H9 (cell line): ENCODE measurements around the gene PSPC1. TPM values are rescaled to one million over a fixed set of nuclear protein-coding genes. Genes with fewer than 3 reads are reported as not detected.

Source experiments
- DNase-seq: peaks from one replicate; pipeline ENCODE4 v3.0.0-alpha.2; 2017
- H2AFZ ChIP-seq: one replicate; pipeline ENCODE4 v1.6.1; 2013; ENCODE audit warnings: mild to moderate bottlenecking, low read length, control low read depth, moderate library complexity
- H2AK5ac ChIP-seq: 2 replicates; pipeline ENCODE4 v1.6.1; 2013; ENCODE audit warnings: low read length, control low read depth, mixed read lengths; ENCODE audit not compliant: insufficient read length
- H2BK120ac ChIP-seq: one replicate; pipeline ENCODE4 v1.6.1; 2013; ENCODE audit warnings: low read depth, mild to moderate bottlenecking, low read length, control low read depth, inconsistent platforms; ENCODE audit not compliant: poor library complexity, severe bottlenecking
- H2BK12ac ChIP-seq: 2 replicates; pipeline ENCODE4 v1.6.1; 2013; ENCODE audit warnings: low read length, control low read depth, mixed read lengths, low read depth; ENCODE audit not compliant: insufficient read length
- H2BK15ac ChIP-seq: 2 replicates; pipeline ENCODE4 v1.6.1; 2013; ENCODE audit warnings: low read depth, low read length, control low read depth
- H2BK20ac ChIP-seq: one replicate; pipeline ENCODE4 v1.6.1; 2013; ENCODE audit warnings: low read depth, mild to moderate bottlenecking, low read length, control low read depth, inconsistent platforms; ENCODE audit not compliant: poor library complexity, severe bottlenecking
- H2BK5ac ChIP-seq: 2 replicates; pipeline ENCODE4 v1.6.1; 2013; ENCODE audit warnings: low read length, control low read depth, mixed read lengths; ENCODE audit not compliant: insufficient read length
- H3K14ac ChIP-seq: 2 replicates; pipeline ENCODE4 v1.6.1; 2013; ENCODE audit warnings: low read length, control low read depth; ENCODE audit not compliant: insufficient read depth
- H3K18ac ChIP-seq: 2 replicates; pipeline ENCODE4 v1.6.1; 2013; ENCODE audit warnings: low read depth, mild to moderate bottlenecking, mixed read lengths, low read length, control low read depth; ENCODE audit not compliant: insufficient read length
- H3K23ac ChIP-seq: 2 replicates; pipeline ENCODE4 v1.6.1; 2013; ENCODE audit warnings: low read length, control low read depth, mixed read lengths, low read depth; ENCODE audit not compliant: insufficient read length
- H3K23me2 ChIP-seq: 2 replicates; pipeline ENCODE4 v1.6.1; 2013; ENCODE audit warnings: low read depth, mild to moderate bottlenecking, mixed read lengths, low read length, control low read depth; ENCODE audit not compliant: insufficient read length, poor library complexity, severe bottlenecking
- H3K27ac ChIP-seq: 2 replicates; pipeline ENCODE4 v1.5.1; 2013; ENCODE audit warnings: low read length, control low read depth, mixed read lengths, low read depth; ENCODE audit not compliant: insufficient read length
- H3K27me3 ChIP-seq: 2 replicates; pipeline ENCODE4 v1.6.1; 2013; ENCODE audit warnings: low read length, control low read depth, inconsistent platforms; ENCODE audit not compliant: insufficient read depth
- H3K4ac ChIP-seq: 2 replicates; pipeline ENCODE4 v1.6.1; 2013; ENCODE audit warnings: low read depth, mild to moderate bottlenecking, control low read depth, inconsistent platforms, low read length, moderate library complexity
- H3K4me1 ChIP-seq: 2 replicates; pipeline ENCODE4 v1.6.1; 2013; ENCODE audit warnings: low read length, control low read depth, inconsistent platforms; ENCODE audit not compliant: insufficient read depth
- H3K4me2 ChIP-seq: 2 replicates; pipeline ENCODE4 v1.6.1; 2013; ENCODE audit warnings: low read length, control low read depth, mixed read lengths; ENCODE audit not compliant: insufficient read length, insufficient read depth
- H3K56ac ChIP-seq: 2 replicates; pipeline ENCODE4 v1.6.1; 2013; ENCODE audit warnings: low read depth, mild to moderate bottlenecking, mixed read lengths, low read length, control low read depth; ENCODE audit not compliant: insufficient read length
- H3K79me1 ChIP-seq: 2 replicates; pipeline ENCODE4 v1.6.1; 2013; ENCODE audit warnings: low read depth, mild to moderate bottlenecking, moderate library complexity, low read length, control low read depth, inconsistent platforms; ENCODE audit not compliant: insufficient read depth, poor library complexity, severe bottlenecking
- H3K79me2 ChIP-seq: 2 replicates; pipeline ENCODE4 v1.6.1; 2013; ENCODE audit warnings: low read length, control low read depth, inconsistent platforms; ENCODE audit not compliant: insufficient read depth
- H3K9ac ChIP-seq: 2 replicates; pipeline ENCODE4 v1.6.1; 2013; ENCODE audit warnings: low read length, control low read depth, mixed read lengths; ENCODE audit not compliant: insufficient read length; ENCODE audit errors: extremely low read depth
- H3K9me3 ChIP-seq: one replicate; pipeline ENCODE4 v1.6.1; 2013; ENCODE audit warnings: low read depth, low read length, inconsistent platforms; ENCODE audit not compliant: control insufficient read depth
- H3T11ph ChIP-seq: one replicate; pipeline ENCODE4 v1.6.1; 2013; ENCODE audit warnings: mild to moderate bottlenecking, low read length, control low read depth, inconsistent platforms
- H4K20me1 ChIP-seq: one replicate; pipeline ENCODE4 v1.6.1; 2013; ENCODE audit not compliant: control insufficient read depth, insufficient read length, insufficient read depth
- H4K5ac ChIP-seq: 2 replicates; pipeline ENCODE4 v1.6.1; 2013; ENCODE audit warnings: low read depth, mild to moderate bottlenecking, mixed read lengths, low read length, control low read depth; ENCODE audit not compliant: insufficient read length
- H4K8ac ChIP-seq: replicated peaks from 2 replicates; pipeline ENCODE4 v1.6.1; 2013; ENCODE audit warnings: low read length, control low read depth, mixed read lengths, low read depth; ENCODE audit not compliant: insufficient read length
- H4K91ac ChIP-seq: 2 replicates; pipeline ENCODE4 v1.6.1; 2013; ENCODE audit warnings: low read depth, mild to moderate bottlenecking, moderate library complexity, mixed read lengths, low read length, control low read depth; ENCODE audit not compliant: insufficient read length
- H3K27ac Mint-ChIP-seq, 3 experiments: 2 replicates in 2 of 3; 3 replicates in 1 of 3; pipeline ENCODE4 v1.8.0; 2020 to 2021; ENCODE audit warnings: mixed read lengths in 3 of 3, mild to moderate bottlenecking in 1 of 3, moderate library complexity in 1 of 3
- H3K27me3 Mint-ChIP-seq: 2 replicates; pipeline ENCODE4 v1.8.0; 2021; ENCODE audit warnings: low read depth, mild to moderate bottlenecking, moderate library complexity, mixed read lengths
- H3K36me3 Mint-ChIP-seq, 3 experiments: 2 replicates in 2 of 3; 3 replicates in 1 of 3; pipeline ENCODE4 v1.8.0; 2020 to 2021; ENCODE audit warnings: low read depth in 3 of 3, mixed read lengths in 3 of 3; ENCODE audit not compliant: insufficient read depth in 1 of 3
- H3K4me1 Mint-ChIP-seq, 2 experiments: 2 replicates each; pipeline ENCODE4 v1.8.0; 2020; ENCODE audit warnings: mixed read lengths in 2 of 2
- H3K4me3 Mint-ChIP-seq, 2 experiments: 2 replicates in 1 of 2; 3 replicates in 1 of 2; pipeline ENCODE4 v1.8.0; 2020 to 2021; ENCODE audit warnings: mild to moderate bottlenecking in 2 of 2, mixed read lengths in 2 of 2, moderate library complexity in 1 of 2
- H3K9me3 Mint-ChIP-seq, 2 experiments: 2 replicates in 1 of 2; 3 replicates in 1 of 2; pipeline ENCODE4 v1.8.0; 2020; ENCODE audit warnings: mild to moderate bottlenecking in 2 of 2, mixed read lengths in 2 of 2, moderate library complexity in 1 of 2
- CTCF ChIP-seq: fragments of 200-600 bp; sonication (generic); conservative IDR thresholded peaks from 3 replicates; pipeline ENCODE4 v1.8.0; 2021; ENCODE audit warnings: antibody characterized with exemption, mild to moderate bottlenecking
- WGBS: extraction: QIAGEN DNeasy Blood & Tissue Kit; methylation state at CpG from one replicate; pipeline ENCODE4 v1.1.7; 2013; ENCODE audit warnings: missing lambda C conversion rate, low lambda C conversion rate, mixed read lengths; ENCODE audit not compliant: insufficient read length; ENCODE audit errors: extremely low coverage; 5-methylcytosine and 5-hydroxymethylcytosine counted together
- total RNA-seq: library from RNA; stranded (reverse); gene quantifications from 2 replicates; pipeline ENCODE4 v1.2.1, GENCODE V29; 2021

PSPC1 gene
- total RNA-seq, 1 experiment from 2014 or later: 134 TPM

GRCh38 chr13:19737844-19738557 is 44.7 kb downstream of the PSPC1 start:
- DNase-seq: no peak
- no peak overlapping the region for H3K27ac Mint-ChIP-seq
- H3K9me3 Mint-ChIP-seq: no peaks in the 10 kb centered on the region; a peak in 1 of 5 replicates

More at GRCh38 chr13:19737844-19738557, 44.7 kb downstream of the PSPC1 start:
- Histone ChIP-seq H3K9ac (no peak overlapping the region), H3K4me2 (no peak overlapping the region), H3K23ac (no peak overlapping the region), H2BK12ac (no peak overlapping the region), H3K18ac (no peak overlapping the region), H2AFZ (no peak overlapping the region), H4K5ac (no peak overlapping the region), H4K91ac (no peak overlapping the region), H3K23me2 (no peaks in the 10 kb centered on the region), H3K56ac (no peak overlapping the region), H3K4me1 (no peaks in the 10 kb centered on the region; the same call in 1 of the 2 replicates), H2BK20ac (no peak overlapping the region), H3K4ac (no peak overlapping the region), H2AK5ac (no peak overlapping the region), H3T11ph (no peak overlapping the region), H3K27ac (no peak overlapping the region), H3K9me3 (no peaks in the 10 kb centered on the region), H3K27me3 (no peaks in the 10 kb centered on the region), H3K14ac (no peak overlapping the region), H4K20me1 (no peaks in the 10 kb centered on the region), H4K8ac (no peak overlapping the region), H2BK5ac (no peak overlapping the region), H3K79me2 (peaks cover 3% of the 10 kb centered on the region; the same call in 1 of the 2 replicates), H2BK15ac (no peak overlapping the region), H3K79me1 (peaks cover 5% of the 10 kb centered on the region), H2BK120ac (no peak overlapping the region)
- H3K4me3 Mint-ChIP-seq: no peak overlapping the region
- H3K4me1 Mint-ChIP-seq: peaks cover 4 to 12% of the 10 kb centered on the region in 2 experiments
- no CpG with 5 or more reads among the region's 4 CpGs for WGBS
- H3K36me3 Mint-ChIP-seq: peaks cover 21 to 67% (median 61%) of the 10 kb centered on the region in 3 experiments
- TF ChIP-seq CTCF: no peak
- no peaks in the 10 kb centered on the region for H3K27me3 Mint-ChIP-seq
